Measurements from ENCODE around the gene MRPL51.

Gene MRPL51

GRCh38 chr12:6492838-6493496 lies at the start of gene MRPL51:
MRPL51 (minus strand) TSS chr12:6493262; CDS start chr12:6493136, 126 bp downstream.
- DNase-seq (ENCODE audit: low read depth), result peak; percentile 96

- DNase-seq (ENCODE audit: low read depth), result no peak
Observed at GRCh38 chr12:6542209-6543009, 49.3 kb upstream of the MRPL51 start.

GRCh38 chr12:6541371-6542165 lies 48.5 kb upstream of the MRPL51 start:
- no peak for DNase-seq (ENCODE audit: low read depth)

- no peak for DNase-seq (ENCODE audit: low read depth)
Observed at GRCh38 chr12:6540181-6540877, 47.3 kb upstream of the MRPL51 start.

- no peak for DNase-seq (ENCODE audit: low read depth)
Observed at GRCh38 chr12:6539707-6540134, 46.7 kb upstream of the MRPL51 start.

GRCh38 chr12:6539314-6539682 lies 46.2 kb upstream of the MRPL51 start:
- DNase-seq (ENCODE audit: low read depth), result no peak

GRCh38 chr12:6538420-6539313 lies 45.6 kb upstream of the MRPL51 start:
- no peak for DNase-seq (ENCODE audit: low read depth)

GRCh38 chr12:6537580-6538419 lies 44.7 kb upstream of the MRPL51 start:
- DNase-seq (ENCODE audit: low read depth), result peak; percentile 76

GRCh38 chr12:6536894-6537579 lies 44.0 kb upstream of the MRPL51 start:
- no peak for DNase-seq (ENCODE audit: low read depth)

GRCh38 chr12:6535960-6536847 lies 43.1 kb upstream of the MRPL51 start:
- DNase-seq (ENCODE audit: low read depth), result no peak

GRCh38 chr12:6535697-6535946 lies 42.6 kb upstream of the MRPL51 start:
- no peak for DNase-seq (ENCODE audit: low read depth)

- DNase-seq (ENCODE audit: low read depth), result peak; percentile 61
Observed at GRCh38 chr12:6534945-6535696, 42.1 kb upstream of the MRPL51 start.

GRCh38 chr12:6534695-6534944 lies 41.6 kb upstream of the MRPL51 start:
- no peak for DNase-seq (ENCODE audit: low read depth)

- peak; percentile 83 for DNase-seq (ENCODE audit: low read depth)
Observed at GRCh38 chr12:6533923-6534694, 41.0 kb upstream of the MRPL51 start, which contains the start of gene GAPDH. GAPDH (plus strand) TSS chr12:6534517; CDS start chr12:6534833, 316 bp downstream.

GRCh38 chr12:6533653-6533922 lies 40.5 kb upstream of the MRPL51 start:
- DNase-seq (ENCODE audit: low read depth), result no peak

- no peak for DNase-seq (ENCODE audit: low read depth)
Observed at GRCh38 chr12:6532927-6533652, 40.0 kb upstream of the MRPL51 start.

All from stimulated activated CD4-positive, alpha-beta T cell treated with anti-CD3 and anti-CD28 coated beads, Interleukin-2, amount 100 ng/mL, for 4 hours (primary cell).